GM12891 (cell line): Measurements from ENCODE around the gene STEAP4.

ENCODE experiments used
- POLR2A ChIP-seq: IDR thresholded peaks from 2 replicates; pipeline ENCODE4 v1.6.1; 2011; ENCODE audit warnings: low read depth, low read length, control low read depth
- POLR2AphosphoS5 ChIP-seq: IDR thresholded peaks from 2 replicates; pipeline ENCODE4 v1.6.1; 2011; ENCODE audit warnings: low read depth, low read length, control low read depth
- TAF1 ChIP-seq: IDR thresholded peaks from 2 replicates; pipeline ENCODE4 v1.6.1; 2011; ENCODE audit warnings: low read depth, low read length, control low read depth

- no peak for TF ChIP-seq POLR2A
- no peak for TF ChIP-seq TAF1
- TF ChIP-seq POLR2AphosphoS5 = no peak
Observed at GRCh38 chr7:88269586-88269985, 37.1 kb downstream of the STEAP4 start.
